Panc1 (cell line): Measurements from ENCODE around the gene M6PR.

ENCODE experiments used
- CTCF ChIP-seq: fragments of 450-650 bp; IDR thresholded peaks from 2 replicates; pipeline ENCODE4 v1.5.1; 2017; ENCODE audit warnings: mild to moderate bottlenecking
- POLR2AphosphoS5 ChIP-seq: IDR thresholded peaks from 2 replicates; pipeline ENCODE4 v1.6.1; 2012; ENCODE audit warnings: mild to moderate bottlenecking, low read depth, low read length, moderate library complexity
- REST ChIP-seq, 2 experiments: IDR thresholded peaks; 2 replicates each; pipeline ENCODE4 v1.6.1; 2011 to 2012; ENCODE audit warnings: low read depth in 2 of 2, control low read depth in 1 of 2, low read length in 1 of 2, mild to moderate bottlenecking in 1 of 2, moderate library complexity in 1 of 2; ENCODE audit not compliant: insufficient read depth in 1 of 2
- SIN3A ChIP-seq: IDR thresholded peaks from 2 replicates; pipeline ENCODE4 v1.6.1; 2012; ENCODE audit warnings: low read depth, mild to moderate bottlenecking, low read length, moderate library complexity, borderline replicate concordance; ENCODE audit not compliant: insufficient read depth

DNA sequence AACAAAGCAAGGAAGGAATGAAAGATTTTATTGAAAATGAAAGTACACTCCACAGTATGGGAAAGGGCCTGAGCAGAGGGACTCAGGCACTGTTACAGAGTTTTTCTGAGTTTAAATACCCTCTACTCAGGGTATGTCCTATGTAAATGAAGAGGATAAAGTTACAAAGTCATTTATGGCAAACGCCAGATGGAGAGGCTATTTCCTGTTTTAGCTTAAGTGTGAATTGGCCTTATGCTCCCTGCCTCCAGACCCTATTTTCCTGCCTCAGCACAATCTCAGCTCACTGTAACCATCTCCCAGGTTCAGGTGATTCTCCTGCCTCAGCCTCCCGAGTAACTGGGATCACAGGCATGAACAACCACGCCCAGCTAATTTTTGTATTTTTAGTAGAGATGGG, 41.9 kb downstream of the M6PR start:
- TF ChIP-seq CTCF (no peak), POLR2AphosphoS5 (no peak), REST (IDR thresholded peaks at IDR 0.05; ENCODE audit: insufficient read depth in 1 of 2, low read depth in 2 of 2, low read length in 1 of 2) (no peak), SIN3A (no peak)
